HepG2 (cell line): Measurements from ENCODE around the gene AHNAK. TPM values are rescaled to one million over a fixed set of nuclear protein-coding genes. Genes with fewer than 3 reads are reported as not detected.

Experiments used
- ATAC-seq: fragments of 200-7000 bp; cut with Tn5 transposase; 3 replicates; pipeline ENCODE4 v1.9.1; 2020; ENCODE audit warnings: mild to moderate bottlenecking, moderate library complexity
- BruUV-seq: library from RNA; stranded (reverse); fragments of 400-500 nt; replicated peaks from 2 replicates; lab custom pipeline; 2021; lab: Mats Ljungman, UMichigan
- CTCF ChIA-PET: fragments of 300-600 bp; formaldehyde crosslinking; extraction: SDS; loops from one replicate; lab custom pipeline; 2021; ENCODE audit warnings: low total read pairs, inconsistent platforms, low intra/inter-chr PET ratio; lab: Yijun Ruan, JAX
- POLR2A ChIA-PET: fragments of 350-600 bp; sonication (Branson Sonifier 250); formaldehyde crosslinking; loops from one replicate; lab custom pipeline; 2020; ENCODE audit warnings: antibody characterized with exemption, inconsistent platforms; lab: Yijun Ruan, JAX
- DNase-seq: peaks from one replicate; pipeline ENCODE4 v3.0.0-alpha.2; 2015; ENCODE audit warnings: low spot score
- FAIRE-seq: peaks from 3 replicates; lab custom pipeline; 2011; peaks lifted over from hg19 to GRCh38; lab: Jason Lieb, UNC
- H2AFZ ChIP-seq: one replicate; pipeline ENCODE4 v1.6.1; 2011; ENCODE audit warnings: low read length, inconsistent platforms
- H3K27ac ChIP-seq: fragments of 300-600 bp; 3 replicates; pipeline ENCODE4 v1.8.0; 2011; ENCODE audit warnings: mixed run types, mild to moderate bottlenecking, mixed read lengths, low read length, inconsistent platforms; ENCODE audit not compliant: insufficient read depth; ENCODE audit errors: extremely low read length
- H3K27me3 ChIP-seq, 2 experiments: fragments of 200-600 bp in 1 of 2; 2 replicates in 1 of 2; 3 replicates in 1 of 2; pipeline versions ENCODE4 v1.6.0 to v1.8.0; 2011; ENCODE audit warnings: low read length in 2 of 2, mild to moderate bottlenecking in 2 of 2, moderate library complexity in 2 of 2, inconsistent platforms in 1 of 2; ENCODE audit not compliant: insufficient read depth in 2 of 2, control insufficient read depth in 1 of 2
- H3K36me3 ChIP-seq, 2 experiments: fragments of 200-600 bp in 1 of 2; replicated peaks in 1 of 2; 2 replicates in 1 of 2; 3 replicates in 1 of 2; pipeline versions ENCODE4 v1.5.1 to v1.8.0; 2011; ENCODE audit warnings: low read length in 2 of 2, inconsistent platforms in 1 of 2; ENCODE audit not compliant: insufficient read depth in 2 of 2, control insufficient read depth in 1 of 2
- H3K4me1 ChIP-seq: 2 replicates; pipeline ENCODE4 v1.5.1; 2012; ENCODE audit warnings: low read length, inconsistent platforms; ENCODE audit not compliant: insufficient read depth
- H3K4me2 ChIP-seq: 2 replicates; pipeline ENCODE4 v1.6.0; 2011; ENCODE audit warnings: low read depth, low read length, inconsistent platforms
- H3K4me3 ChIP-seq, 3 experiments: fragments of 200-600 bp in 1 of 3; sonication (generic), shearing (Covaris generic) in 1 of 3; replicated peaks in 1 of 3; 2 replicates each; pipeline ENCODE4 v1.5.1; 2011 to 2016; ENCODE audit warnings: low read length in 3 of 3, inconsistent platforms in 2 of 3, low read depth in 2 of 3, mild to moderate bottlenecking in 2 of 3, control low read depth in 1 of 3, mixed read lengths in 1 of 3; ENCODE audit not compliant: insufficient read depth in 1 of 3
- H3K79me2 ChIP-seq: one replicate; pipeline ENCODE4 v1.6.1; 2011; ENCODE audit warnings: low read length, inconsistent platforms; ENCODE audit not compliant: insufficient read depth
- H3K9ac ChIP-seq: 2 replicates; pipeline ENCODE4 v1.6.0; 2011; ENCODE audit warnings: mild to moderate bottlenecking, low read depth, low read length, inconsistent platforms; ENCODE audit not compliant: insufficient read depth
- H3K9me3 ChIP-seq: 2 replicates; pipeline ENCODE4 v1.5.1; 2012; ENCODE audit warnings: mild to moderate bottlenecking, low read length
- H4K20me1 ChIP-seq: 2 replicates; pipeline ENCODE4 v1.6.0; 2011; ENCODE audit warnings: inconsistent platforms, mild to moderate bottlenecking, low read length, moderate library complexity; ENCODE audit not compliant: insufficient read depth
- CBX5 ChIP-seq: sonication (generic); formaldehyde crosslinking; IDR thresholded peaks from 2 replicates; pipeline ENCODE4 v1.4.0; 2020; ENCODE audit warnings: missing genetic modification reagents, borderline replicate concordance
- CEBPG ChIP-seq: IDR thresholded peaks from 2 replicates; pipeline ENCODE4 v1.6.1; 2016
- DRAP1 ChIP-seq: IDR thresholded peaks from 2 replicates; pipeline ENCODE4 v1.6.1; 2016; ENCODE audit warnings: missing genetic modification reagents, missing compliant biosample characterization
- GTF2F1 ChIP-seq: fragments of 150-350 bp; IDR thresholded peaks from 2 replicates; pipeline ENCODE4 v1.6.1; 2014; ENCODE audit warnings: low read length
- HOXA3 ChIP-seq: sonication (generic); formaldehyde crosslinking; IDR thresholded peaks from 2 replicates; pipeline ENCODE4 v1.5.0; 2020; ENCODE audit warnings: missing genetic modification reagents
- IKZF1 ChIP-seq: fragments of 450-650 bp; IDR thresholded peaks from 2 replicates; pipeline ENCODE4 v1.7.1; 2016
- MLX ChIP-seq: IDR thresholded peaks from 2 replicates; pipeline ENCODE4 v1.6.1; 2016
- MXI1 ChIP-seq: IDR thresholded peaks from 3 replicates; pipeline ENCODE4 v1.6.1; 2012; ENCODE audit warnings: low read depth, low read length, inconsistent platforms, borderline replicate concordance
- NR2F1 ChIP-seq, 2 experiments: fragments of 450-650 bp in 1 of 2; formaldehyde crosslinking in 1 of 2; IDR thresholded peaks; 2 replicates each; pipeline versions ENCODE4 v1.5.0 to v1.6.1; 2016 to 2020; ENCODE audit warnings: mild to moderate bottlenecking in 1 of 2, missing compliant biosample characterization in 1 of 2, missing genetic modification reagents in 1 of 2, moderate library complexity in 1 of 2
- PHF5A ChIP-seq: IDR thresholded peaks from one replicate; pipeline ENCODE4 v1.6.1; 2018; ENCODE audit warnings: low read depth, missing genetic modification reagents; ENCODE audit not compliant: unreplicated experiment
- RARA ChIP-seq: IDR thresholded peaks from 2 replicates; pipeline ENCODE4 v1.6.1; 2016; ENCODE audit warnings: missing genetic modification reagents, missing compliant biosample characterization
- SATB2 ChIP-seq: sonication (generic); formaldehyde crosslinking; IDR thresholded peaks from 2 replicates; pipeline ENCODE4 v1.5.0; 2020; ENCODE audit warnings: missing genetic modification reagents
- SSRP1 ChIP-seq: IDR thresholded peaks from 2 replicates; pipeline ENCODE4 v1.6.1; 2016; ENCODE audit warnings: control low read depth
- TAF15 ChIP-seq: fragments of 200-400 bp; formaldehyde crosslinking; IDR thresholded peaks from one replicate; pipeline ENCODE4 v1.6.1; 2018; ENCODE audit warnings: mild to moderate bottlenecking, low read depth, low read length; ENCODE audit not compliant: poor library complexity, severe bottlenecking
- TBP ChIP-seq: sonication (generic); formaldehyde crosslinking; IDR thresholded peaks from 2 replicates; pipeline ENCODE4 v1.5.0; 2020; ENCODE audit warnings: missing genetic modification reagents
- THYN1 ChIP-seq: sonication (generic); formaldehyde crosslinking; IDR thresholded peaks from 2 replicates; pipeline ENCODE4 v1.8.1; 2023; ENCODE audit warnings: low read depth, mild to moderate bottlenecking, moderate library complexity, missing genetic modification reagents, borderline replicate concordance
- TRIM24 ChIP-seq: sonication (generic); formaldehyde crosslinking; IDR thresholded peaks from 2 replicates; pipeline ENCODE4 v1.8.0; 2022; ENCODE audit warnings: mild to moderate bottlenecking, missing genetic modification reagents
- ZBTB2 ChIP-seq: sonication (generic); formaldehyde crosslinking; IDR thresholded peaks from 2 replicates; pipeline ENCODE4 v1.8.0; 2022; ENCODE audit warnings: low read depth, missing genetic modification reagents
- ZFP1 ChIP-seq: IDR thresholded peaks from 2 replicates; pipeline ENCODE4 v1.6.1; 2016
- ZNF205 ChIP-seq: IDR thresholded peaks from 2 replicates; pipeline ENCODE4 v1.6.1; 2018; ENCODE audit warnings: missing biosample characterization, missing genetic modification reagents
- ZNF451 ChIP-seq: sonication (generic); formaldehyde crosslinking; IDR thresholded peaks from 2 replicates; pipeline ENCODE4 v1.5.0; 2020; ENCODE audit warnings: mild to moderate bottlenecking, missing genetic modification reagents
- ZNF737 ChIP-seq: sonication (generic); formaldehyde crosslinking; IDR thresholded peaks from 2 replicates; pipeline ENCODE4 v1.5.0; 2020; ENCODE audit warnings: missing genetic modification reagents, mild to moderate bottlenecking, borderline replicate concordance
- ZNF780A ChIP-seq: sonication (generic); formaldehyde crosslinking; IDR thresholded peaks from 2 replicates; pipeline ENCODE4 v1.8.0; 2022; ENCODE audit warnings: mild to moderate bottlenecking, missing genetic modification reagents, moderate library complexity
- ZNF781 ChIP-seq: sonication (generic); formaldehyde crosslinking; IDR thresholded peaks from 2 replicates; pipeline ENCODE4 v1.5.1; 2020; ENCODE audit warnings: borderline replicate concordance, mild to moderate bottlenecking, missing genetic modification reagents; ENCODE audit errors: not compliant biosample characterization
- WGBS: methylation state at CpG from one replicate; pipeline ENCODE4 v1.1.6; 2017; ENCODE audit warnings: low lambda C conversion rate; 5-methylcytosine and 5-hydroxymethylcytosine counted together
- in situ Hi-C: cut with HindIII; loops from 2 replicates; pipeline ENCODE4 v1.10.0; 2017; ENCODE audit warnings: low pct_unique_long_range_greater_than_20kb; ENCODE audit not compliant: extremely low pct_ligation_motif_present
- intact Hi-C: fragments of 100-400 bp; cut with micrococcal nuclease; formaldehyde crosslinking; loops from one replicate; pipeline ENCODE4 v1.10.0; 2022; ENCODE audit not compliant: unreplicated experiment
- polyA plus RNA-seq, 8 experiments: library from polyadenylated mRNA; depleted of rRNA in 3 of 8; stranded (reverse) in 7 of 8; unstranded in 1 of 8; fragments of >200 nt; fragmentation: Illumina TruSeq in 4 of 8; extraction: Trizol in 4 of 8; gene quantifications; 2 replicates each; pipeline versions ENCODE4 v1.2.1 to v1.2.3, GENCODE V29; 2011 to 2016; ENCODE audit warnings: low read depth in 4 of 8, missing spikeins in 1 of 8, mixed read lengths in 1 of 8; ENCODE audit not compliant: insufficient read depth in 1 of 8
- total RNA-seq, 5 experiments: library from RNA; depleted of rRNA; stranded (reverse); fragments of >200 nt; fragmentation: Illumina TruSeq; extraction: Trizol; gene quantifications; 2 replicates each; pipeline ENCODE4 v1.2.3, GENCODE V29; 2016; ENCODE audit warnings: low read depth in 1 of 5

Gene AHNAK
- total and polyA plus RNA-seq, 2 of the 13 experiments (the other 11 are each of a cell fraction or from before 2014, with no cell fraction given), result 23.4 to 25.0 TPM

- H3K36me3 ChIP-seq, result no peaks in the 10 kb centered on the region
- H4K20me1 ChIP-seq, result no peaks in the 10 kb centered on the region
- DNase-seq (peak; percentile 54), FAIRE-seq (no peak), ATAC-seq (peak; percentile 47)
- ChIA-PET CTCF (no interaction called here), POLR2A (interaction anchor here (0.7 to 1.0 kb wide), 3 partner anchors 58 to 149 kb away, joined by 3 to 4 read pairs (median 3); partner anchors contain the start of gene AHNAK)
- H3K27ac ChIP-seq, result no peak overlapping the region
- intact Hi-C loops (loop anchor here (1.0 to 10.0 kb wide), 2 partner anchors 26 to 146 kb away; partner anchors contain the start of gene AHNAK), in situ Hi-C loops (loop anchor here (5.0 to 10.0 kb wide), 2 partner anchors 159 to 306 kb away; partner anchors contain the start of genes BSCL2 and GNG3)
- 3% methylated on average over 18 of the region's 22 CpGs for WGBS
- BruUV-seq, result no TSS peak
- no peaks in the 10 kb centered on the region for H3K9me3 ChIP-seq
- H2AFZ ChIP-seq, result peak overlapping the region; percentile 68
- peaks cover 0 to 38% of the 10 kb centered on the region in 2 experiments; a peak in 4 of 5 replicates for H3K27me3 ChIP-seq
- H3K4me1 ChIP-seq, result peaks cover 52% of the 10 kb centered on the region
- H3K4me2 ChIP-seq, result peak overlapping the region; percentile 85
- peak overlapping the region; percentile 21 to 65 (median 26); a peak in 5 of 6 replicates for H3K4me3 ChIP-seq
- H3K79me2 ChIP-seq, result no peaks in the 10 kb centered on the region
- H3K9ac ChIP-seq, result peak overlapping the region; percentile 60; the same call in 1 of the 2 replicates
- TF ChIP-seq CEBPG (no peak), PHF5A (no peak), IKZF1 (no peak), GTF2F1 (no peak), HOXA3 (peak; percentile 0; the same call in 1 of the 2 replicates), NR2F1 (CRISPR knock-in tag; IDR thresholded peaks at IDR 0.05) (no peak), DRAP1 (CRISPR knock-in tag) (no peak), RARA (CRISPR knock-in tag) (0 out of 2 replicates have a peak, but pooled peaks have one; percentile 30), TRIM24 (CRISPR knock-in tag) (no peak), THYN1 (CRISPR knock-in tag) (no peak), SATB2 (no peak), TBP (CRISPR knock-in tag) (no peak), MLX (no peak), CBX5 (CRISPR knock-in tag) (no peak), ZNF780A (CRISPR knock-in tag) (no peak), ZNF451 (no peak), TAF15 (no peak), ZNF781 (CRISPR knock-in tag) (no peak), ZNF737 (CRISPR knock-in tag) (no peak), ZNF205 (CRISPR knock-in tag) (no peak), ZFP1 (CRISPR knock-in tag) (no peak), MXI1 (peak; percentile 51; the same call in 1 of the 3 replicates), SSRP1 (CRISPR knock-in tag) (no peak), ZBTB2 (CRISPR knock-in tag) (no peak)
Observed at GRCh38 chr11:62398011-62398994, 148.3 kb downstream of the AHNAK start.
